Measurements from ENCODE around the gene TCF12. TPM values are rescaled to one million over a fixed set of nuclear protein-coding genes. Genes with fewer than 3 reads are reported as not detected.
"Not testable (repeated sequence)": the region's sequence is repeated elsewhere in the genome, so short reads cannot be mapped to it uniquely, and the experiment has no call there.

Gene TCF12
- total RNA-seq, 4 donors from 2014 or later, result 50.5 to 117 (median 89.8) TPM

DNA sequence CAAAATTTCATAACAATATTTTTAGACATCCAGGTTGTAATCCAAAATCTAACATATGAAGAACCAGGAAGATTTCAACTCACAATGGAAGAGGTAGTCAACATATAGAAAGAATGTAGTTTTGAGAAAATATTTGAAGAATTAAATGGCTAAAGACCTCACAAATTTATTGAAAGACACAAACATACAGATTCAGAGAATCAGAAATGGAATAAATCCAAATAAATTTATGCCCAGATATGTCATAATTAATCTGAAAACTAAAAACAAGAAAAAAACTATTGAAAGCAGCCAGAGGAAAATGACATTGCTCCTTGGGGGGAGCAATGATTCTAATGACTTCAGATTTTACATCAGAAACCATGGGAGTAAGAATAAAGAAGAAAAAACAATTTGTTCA, 75.8 kb downstream of the TCF12 start:
- no peak for DNase-seq (ENCODE audit: low spot score in 2 of 2)
- TF ChIP-seq, protein P1, sequence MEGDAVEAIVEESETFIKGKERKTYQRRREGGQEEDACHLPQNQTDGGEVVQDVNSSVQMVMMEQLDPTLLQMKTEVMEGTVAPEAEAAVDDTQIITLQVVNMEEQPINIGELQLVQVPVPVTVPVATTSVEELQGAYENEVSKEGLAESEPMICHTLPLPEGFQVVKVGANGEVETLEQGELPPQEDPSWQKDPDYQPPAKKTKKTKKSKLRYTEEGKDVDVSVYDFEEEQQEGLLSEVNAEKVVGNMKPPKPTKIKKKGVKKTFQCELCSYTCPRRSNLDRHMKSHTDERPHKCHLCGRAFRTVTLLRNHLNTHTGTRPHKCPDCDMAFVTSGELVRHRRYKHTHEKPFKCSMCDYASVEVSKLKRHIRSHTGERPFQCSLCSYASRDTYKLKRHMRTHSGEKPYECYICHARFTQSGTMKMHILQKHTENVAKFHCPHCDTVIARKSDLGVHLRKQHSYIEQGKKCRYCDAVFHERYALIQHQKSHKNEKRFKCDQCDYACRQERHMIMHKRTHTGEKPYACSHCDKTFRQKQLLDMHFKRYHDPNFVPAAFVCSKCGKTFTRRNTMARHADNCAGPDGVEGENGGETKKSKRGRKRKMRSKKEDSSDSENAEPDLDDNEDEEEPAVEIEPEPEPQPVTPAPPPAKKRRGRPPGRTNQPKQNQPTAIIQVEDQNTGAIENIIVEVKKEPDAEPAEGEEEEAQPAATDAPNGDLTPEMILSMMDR (IDR thresholded peaks at IDR 0.05), result no peak
- no peak for TF ChIP-seq POLR2A (IDR thresholded peaks at IDR 0.05)
- intact Hi-C loops (cut with DNase I; ENCODE audit: low total_unique reads), result no loop called here
- no peak overlapping the region for H3K4me3 ChIP-seq (ENCODE audit: low read depth, poor library complexity, severe bottlenecking)

DNA sequence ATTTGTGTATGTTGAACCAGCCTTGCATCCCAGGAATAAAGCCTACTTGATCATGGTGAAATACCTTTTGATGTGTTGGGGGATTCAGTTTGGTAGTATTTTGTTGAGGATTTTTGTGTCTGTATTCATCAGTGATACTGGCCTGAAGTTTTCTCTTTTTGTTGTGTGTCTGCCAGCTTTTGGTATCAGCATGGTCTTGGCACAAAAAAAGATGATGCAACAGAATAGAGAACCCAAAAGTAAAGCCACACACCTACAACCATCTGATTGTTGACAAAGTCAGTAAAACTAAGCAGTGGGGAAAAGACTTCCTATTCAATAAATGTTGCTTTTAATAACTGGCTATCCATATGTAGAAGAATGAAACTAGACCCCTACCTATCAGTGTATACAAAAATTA, 77.6 kb downstream of the TCF12 start:
- no peak for TF ChIP-seq POLR2A (IDR thresholded peaks at IDR 0.05)
- TF ChIP-seq, protein P1 (IDR thresholded peaks at IDR 0.05), result no peak
- intact Hi-C loops (cut with DNase I; ENCODE audit: low total_unique reads), result no loop called here
- DNase-seq (ENCODE audit: low spot score in 2 of 2), result no peak
- H3K4me3 ChIP-seq (ENCODE audit: low read depth, poor library complexity, severe bottlenecking), result no peak overlapping the region

DNA sequence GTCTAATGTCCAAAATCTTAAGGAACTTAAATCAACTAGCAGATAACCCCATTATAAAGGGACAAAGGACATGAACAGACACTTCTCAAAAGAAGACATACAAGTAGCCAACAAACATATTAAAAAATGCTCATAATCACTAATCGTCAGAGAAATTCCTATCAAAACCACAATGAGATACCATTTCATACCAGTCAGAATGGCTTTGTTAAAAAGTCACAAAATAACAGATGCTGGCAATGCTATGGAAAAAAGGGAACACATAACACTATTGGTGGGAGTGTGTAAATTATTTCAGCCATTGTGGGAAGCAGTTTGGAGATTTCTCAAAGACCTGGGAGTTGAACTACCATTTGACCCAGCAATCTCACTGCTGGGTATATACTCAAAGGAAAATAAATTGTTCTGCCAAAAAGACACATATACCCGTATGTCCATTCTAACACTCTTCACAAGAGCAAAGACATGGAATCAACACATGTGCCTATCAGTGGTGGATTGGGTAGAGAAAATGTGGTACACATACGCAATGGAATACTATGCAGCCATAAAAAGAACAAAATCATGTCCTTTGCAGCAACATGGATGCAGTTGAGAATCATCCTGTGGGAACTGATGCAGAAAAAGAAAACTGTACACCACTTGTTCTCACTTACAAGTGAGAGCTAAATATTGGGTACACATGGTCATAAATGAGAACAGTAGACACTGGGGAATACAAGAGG, 78.5 kb downstream of the TCF12 start:
- WGBS, 2 donors, result 74 to 91% methylated on average over 3 of the region's 3 CpGs
- no peak overlapping the region for H3K4me3 ChIP-seq (ENCODE audit: low read depth, poor library complexity, severe bottlenecking)
- no peak for TF ChIP-seq POLR2A (IDR thresholded peaks at IDR 0.05)
- TF ChIP-seq, protein P1 (IDR thresholded peaks at IDR 0.05), result no peak
- intact Hi-C loops (cut with DNase I; ENCODE audit: low total_unique reads), result no loop called here
- no peak for DNase-seq (ENCODE audit: low spot score in 2 of 2)

GRCh38 chr15:57003418-57003817, 85.0 kb downstream of the TCF12 start:
- no peak for TF ChIP-seq POLR2A (IDR thresholded peaks at IDR 0.05)
- TF ChIP-seq, protein P1 (IDR thresholded peaks at IDR 0.05), result no peak
- no peak for DNase-seq (ENCODE audit: low spot score in 2 of 2)
- no peak overlapping the region for H3K4me3 ChIP-seq (ENCODE audit: low read depth, poor library complexity, severe bottlenecking)
- 70 to 77% methylated on average over 4 of the region's 4 CpGs for WGBS, 2 donors
- intact Hi-C loops (cut with DNase I; ENCODE audit: low total_unique reads), result no loop called here

DNA sequence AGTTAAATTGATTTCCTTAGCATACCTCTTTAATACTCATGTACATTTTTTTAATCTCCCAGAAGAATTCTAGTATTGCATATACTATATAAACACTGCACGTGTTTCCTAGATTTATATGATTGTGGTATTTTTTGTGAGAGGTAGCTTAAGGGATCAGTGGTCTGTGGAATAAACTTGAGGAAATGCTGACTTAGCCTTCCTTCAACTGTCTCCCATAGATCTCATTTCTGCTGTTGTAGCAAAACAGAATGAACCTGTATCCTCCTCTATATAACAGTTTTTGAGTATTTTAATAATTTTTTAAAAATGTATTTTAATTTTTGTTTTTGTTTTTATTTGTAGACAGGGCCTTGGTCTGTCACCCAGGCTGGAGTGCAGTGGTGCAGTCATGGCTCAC, 86.8 kb downstream of the TCF12 start:
- TF ChIP-seq, protein P1 (IDR thresholded peaks at IDR 0.05), result no peak
- no peak for TF ChIP-seq POLR2A (IDR thresholded peaks at IDR 0.05)
- WGBS, 2 donors, result 84 to 94% methylated on average over 1 of the region's 1 CpG
- DNase-seq (ENCODE audit: low spot score in 2 of 2), result no peak
- no peak overlapping the region for H3K4me3 ChIP-seq (ENCODE audit: low read depth, poor library complexity, severe bottlenecking)
- intact Hi-C loops (cut with DNase I; ENCODE audit: low total_unique reads), result no loop called here

DNA sequence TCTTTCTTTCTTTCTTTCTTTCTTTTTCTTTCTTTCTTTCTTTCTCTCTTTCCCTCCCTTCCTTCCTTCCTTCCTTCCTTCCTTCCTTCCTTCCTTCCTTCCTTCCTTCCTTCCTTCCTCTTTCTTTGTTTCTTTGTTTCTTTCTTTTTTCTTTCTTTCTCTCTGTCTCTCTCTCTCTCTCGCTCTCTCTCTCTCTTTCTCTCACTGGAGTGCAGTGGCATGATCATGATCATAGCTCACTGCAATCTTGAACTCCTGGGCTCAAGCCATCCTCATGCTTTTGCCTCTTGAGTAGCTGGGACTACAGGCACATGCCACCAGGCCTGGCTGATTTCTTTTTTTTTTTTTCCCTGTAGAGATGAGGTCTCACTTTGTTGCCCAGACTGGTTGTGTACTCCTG, 89.4 kb downstream of the TCF12 start:
- WGBS, 2 donors, result 95 to 100% methylated on average over 1 of the region's 1 CpG
- H3K4me3 ChIP-seq (ENCODE audit: low read depth, poor library complexity, severe bottlenecking); DNase-seq (ENCODE audit: low spot score in 2 of 2); intact Hi-C loops (cut with DNase I; ENCODE audit: low total_unique reads): not testable (repeated sequence)
